GM23248 (cell line): ENCODE measurements around the gene SHISA6.

Source experiments
- EZH2 ChIP-seq: fragments of 200-600 bp; sonication (generic); IDR thresholded peaks from 2 replicates; pipeline ENCODE4 v1.6.1; 2018; ENCODE audit warnings: antibody characterized with exemption, mild to moderate bottlenecking; ENCODE audit not compliant: insufficient read depth, poor library complexity, severe bottlenecking
- EZH2phosphoT487 ChIP-seq: fragments of 200-600 bp; sonication (generic); IDR thresholded peaks from 2 replicates; pipeline ENCODE4 v1.6.1; 2018; ENCODE audit warnings: antibody characterized with exemption, moderate library complexity, mild to moderate bottlenecking, low read depth; ENCODE audit not compliant: insufficient read depth

DNA sequence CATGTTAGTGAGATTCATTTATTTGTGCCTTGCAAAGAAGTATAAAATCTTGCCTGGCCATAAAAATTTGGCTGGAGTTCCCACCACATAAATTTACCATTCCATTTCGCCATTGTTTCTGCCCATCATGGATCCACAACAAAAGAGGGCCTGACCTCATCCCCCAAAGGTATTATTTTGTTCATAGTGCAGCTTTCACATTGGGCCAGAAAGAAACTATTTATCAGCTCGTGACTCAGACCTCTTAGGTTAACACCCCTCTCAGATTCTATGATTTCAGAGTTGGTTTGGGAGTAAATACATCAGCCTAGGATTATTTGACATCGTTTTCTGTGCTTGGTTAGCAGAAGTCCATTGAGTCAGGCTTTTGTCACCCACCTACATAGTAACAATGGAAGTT lies 108.1 kb downstream of the SHISA6 start:
- no peak for TF ChIP-seq EZH2
- TF ChIP-seq EZH2phosphoT487: no peak
